ENCODE results near the gene SYNE2. TPM values are rescaled to one million over a fixed set of nuclear protein-coding genes. Genes with fewer than 3 reads are reported as not detected.

The SYNE2 gene
- total RNA-seq, 1 experiment from 2014 or later, result 71.1 TPM

DNA sequence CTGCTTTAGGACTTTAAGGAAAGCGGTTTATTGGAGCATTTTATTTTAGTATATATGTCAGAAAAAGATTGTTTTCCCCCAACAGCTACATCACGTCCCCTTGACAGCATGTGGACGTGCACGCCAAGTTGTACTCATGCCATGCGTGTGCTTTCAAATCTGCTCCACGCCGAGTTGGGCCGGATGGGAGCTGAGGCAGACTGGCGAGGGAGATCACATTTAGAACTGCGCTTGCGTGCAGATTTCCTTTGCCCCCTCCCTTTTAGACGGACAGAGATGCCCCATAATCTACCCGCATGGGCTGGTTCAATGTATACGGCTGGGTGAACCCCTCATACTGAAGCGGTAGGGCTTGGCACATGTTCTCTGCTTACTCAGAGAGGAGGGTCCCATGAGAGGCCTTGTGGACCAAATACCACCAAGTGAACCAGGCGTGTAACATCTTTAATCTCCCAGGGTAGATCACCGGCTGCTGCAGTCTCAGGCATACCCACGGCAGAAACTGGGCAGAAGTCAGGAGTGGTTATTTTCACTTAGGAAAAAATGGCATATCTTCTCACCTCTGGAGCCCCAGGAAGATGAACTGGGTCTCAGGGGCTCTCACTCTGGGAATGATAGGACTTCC lies 349.2 kb downstream of the SYNE2 start:
- no peak overlapping the region for H3K27ac Mint-ChIP-seq
- no peak for TF ChIP-seq TEAD1 (CRISPR knock-in tag; IDR thresholded peaks at IDR 0.05)
- TF ChIP-seq, protein P1, sequence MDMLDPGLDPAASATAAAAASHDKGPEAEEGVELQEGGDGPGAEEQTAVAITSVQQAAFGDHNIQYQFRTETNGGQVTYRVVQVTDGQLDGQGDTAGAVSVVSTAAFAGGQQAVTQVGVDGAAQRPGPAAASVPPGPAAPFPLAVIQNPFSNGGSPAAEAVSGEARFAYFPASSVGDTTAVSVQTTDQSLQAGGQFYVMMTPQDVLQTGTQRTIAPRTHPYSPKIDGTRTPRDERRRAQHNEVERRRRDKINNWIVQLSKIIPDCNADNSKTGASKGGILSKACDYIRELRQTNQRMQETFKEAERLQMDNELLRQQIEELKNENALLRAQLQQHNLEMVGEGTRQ (CRISPR knock-in tag; IDR thresholded peaks at IDR 0.05), result no peak
- TF ChIP-seq MYBL2 (CRISPR knock-in tag; IDR thresholded peaks at IDR 0.05), result no peak
- TF ChIP-seq, protein P2, sequence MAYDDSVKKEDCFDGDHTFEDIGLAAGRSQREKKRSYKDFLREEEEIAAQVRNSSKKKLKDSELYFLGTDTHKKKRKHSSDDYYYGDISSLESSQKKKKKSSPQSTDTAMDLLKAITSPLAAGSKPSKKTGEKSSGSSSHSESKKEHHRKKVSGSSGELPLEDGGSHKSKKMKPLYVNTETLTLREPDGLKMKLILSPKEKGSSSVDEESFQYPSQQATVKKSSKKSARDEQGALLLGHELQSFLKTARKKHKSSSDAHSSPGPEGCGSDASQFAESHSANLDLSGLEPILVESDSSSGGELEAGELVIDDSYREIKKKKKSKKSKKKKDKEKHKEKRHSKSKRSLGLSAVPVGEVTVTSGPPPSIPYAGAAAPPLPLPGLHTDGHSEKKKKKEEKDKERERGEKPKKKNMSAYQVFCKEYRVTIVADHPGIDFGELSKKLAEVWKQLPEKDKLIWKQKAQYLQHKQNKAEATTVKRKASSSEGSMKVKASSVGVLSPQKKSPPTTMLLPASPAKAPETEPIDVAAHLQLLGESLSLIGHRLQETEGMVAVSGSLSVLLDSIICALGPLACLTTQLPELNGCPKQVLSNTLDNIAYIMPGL (CRISPR knock-in tag; IDR thresholded peaks at IDR 0.05), result no peak
- no peak for TF ChIP-seq PRRX2 (CRISPR knock-in tag; IDR thresholded peaks at IDR 0.05)
- TF ChIP-seq, protein P3, sequence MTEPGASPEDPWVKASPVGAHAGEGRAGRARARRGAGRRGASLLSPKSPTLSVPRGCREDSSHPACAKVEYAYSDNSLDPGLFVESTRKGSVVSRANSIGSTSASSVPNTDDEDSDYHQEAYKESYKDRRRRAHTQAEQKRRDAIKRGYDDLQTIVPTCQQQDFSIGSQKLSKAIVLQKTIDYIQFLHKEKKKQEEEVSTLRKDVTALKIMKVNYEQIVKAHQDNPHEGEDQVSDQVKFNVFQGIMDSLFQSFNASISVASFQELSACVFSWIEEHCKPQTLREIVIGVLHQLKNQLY (CRISPR knock-in tag; IDR thresholded peaks at IDR 0.05), result no peak

DNA sequence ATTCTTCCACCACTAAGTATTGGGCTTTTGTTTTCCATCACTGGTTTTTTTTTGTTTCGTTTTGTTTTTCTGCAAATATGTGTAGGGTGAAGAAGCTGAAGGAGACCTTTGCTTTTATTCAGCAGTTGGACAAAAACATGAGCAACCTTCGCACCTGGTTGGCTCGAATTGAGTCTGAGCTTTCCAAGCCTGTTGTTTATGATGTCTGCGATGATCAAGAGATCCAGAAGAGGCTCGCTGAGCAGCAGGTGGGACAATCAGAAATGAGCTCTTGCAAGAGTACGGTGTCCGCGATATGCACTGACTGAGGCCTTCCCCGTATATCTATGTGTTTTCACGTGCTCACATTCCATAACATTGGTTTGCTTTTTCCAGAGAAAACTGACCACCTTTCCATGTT lies 349.9 kb downstream of the SYNE2 start:
- no peak for ATAC-seq
- H3K36me3 Mint-ChIP-seq, result peaks cover 7% of the 10 kb centered on the region
- H3K27ac Mint-ChIP-seq, result peak overlapping the region; percentile 46; the same call in 1 of the 2 replicates
- DNase-seq (ENCODE audit: low spot score), result no peak
- H3K4me1 Mint-ChIP-seq, result peaks cover 42% of the 10 kb centered on the region
- no peak overlapping the region for H3K4me3 Mint-ChIP-seq
- ChIA-PET POLR2A (no interaction called here), CTCF (interaction anchor here (0.6 to 1.3 kb wide), 3 partner anchors 65 to 739 kb away, joined by 3 read pairs; no protein-coding TSS in a partner anchor)
- no peaks in the 10 kb centered on the region for H3K9me3 Mint-ChIP-seq
- no peaks in the 10 kb centered on the region for H3K27me3 Mint-ChIP-seq (ENCODE audit: low read depth)
- TF ChIP-seq, protein P4, sequence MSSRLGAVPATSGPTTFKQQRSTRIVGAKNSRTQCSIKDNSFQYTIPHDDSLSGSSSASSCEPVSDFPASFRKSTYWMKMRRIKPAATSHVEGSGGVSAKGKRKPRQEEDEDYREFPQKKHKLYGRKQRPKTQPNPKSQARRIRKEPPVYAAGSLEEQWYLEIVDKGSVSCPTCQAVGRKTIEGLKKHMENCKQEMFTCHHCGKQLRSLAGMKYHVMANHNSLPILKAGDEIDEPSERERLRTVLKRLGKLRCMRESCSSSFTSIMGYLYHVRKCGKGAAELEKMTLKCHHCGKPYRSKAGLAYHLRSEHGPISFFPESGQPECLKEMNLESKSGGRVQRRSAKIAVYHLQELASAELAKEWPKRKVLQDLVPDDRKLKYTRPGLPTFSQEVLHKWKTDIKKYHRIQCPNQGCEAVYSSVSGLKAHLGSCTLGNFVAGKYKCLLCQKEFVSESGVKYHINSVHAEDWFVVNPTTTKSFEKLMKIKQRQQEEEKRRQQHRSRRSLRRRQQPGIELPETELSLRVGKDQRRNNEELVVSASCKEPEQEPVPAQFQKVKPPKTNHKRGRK (CRISPR knock-in tag; IDR thresholded peaks at IDR 0.05; ENCODE audit: borderline replicate concordance), result no peak
- TF ChIP-seq, protein P5, sequence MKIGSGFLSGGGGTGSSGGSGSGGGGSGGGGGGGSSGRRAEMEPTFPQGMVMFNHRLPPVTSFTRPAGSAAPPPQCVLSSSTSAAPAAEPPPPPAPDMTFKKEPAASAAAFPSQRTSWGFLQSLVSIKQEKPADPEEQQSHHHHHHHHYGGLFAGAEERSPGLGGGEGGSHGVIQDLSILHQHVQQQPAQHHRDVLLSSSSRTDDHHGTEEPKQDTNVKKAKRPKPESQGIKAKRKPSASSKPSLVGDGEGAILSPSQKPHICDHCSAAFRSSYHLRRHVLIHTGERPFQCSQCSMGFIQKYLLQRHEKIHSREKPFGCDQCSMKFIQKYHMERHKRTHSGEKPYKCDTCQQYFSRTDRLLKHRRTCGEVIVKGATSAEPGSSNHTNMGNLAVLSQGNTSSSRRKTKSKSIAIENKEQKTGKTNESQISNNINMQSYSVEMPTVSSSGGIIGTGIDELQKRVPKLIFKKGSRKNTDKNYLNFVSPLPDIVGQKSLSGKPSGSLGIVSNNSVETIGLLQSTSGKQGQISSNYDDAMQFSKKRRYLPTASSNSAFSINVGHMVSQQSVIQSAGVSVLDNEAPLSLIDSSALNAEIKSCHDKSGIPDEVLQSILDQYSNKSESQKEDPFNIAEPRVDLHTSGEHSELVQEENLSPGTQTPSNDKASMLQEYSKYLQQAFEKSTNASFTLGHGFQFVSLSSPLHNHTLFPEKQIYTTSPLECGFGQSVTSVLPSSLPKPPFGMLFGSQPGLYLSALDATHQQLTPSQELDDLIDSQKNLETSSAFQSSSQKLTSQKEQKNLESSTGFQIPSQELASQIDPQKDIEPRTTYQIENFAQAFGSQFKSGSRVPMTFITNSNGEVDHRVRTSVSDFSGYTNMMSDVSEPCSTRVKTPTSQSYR (CRISPR knock-in tag; IDR thresholded peaks at IDR 0.05), result no peak
- TF ChIP-seq, protein P6, sequence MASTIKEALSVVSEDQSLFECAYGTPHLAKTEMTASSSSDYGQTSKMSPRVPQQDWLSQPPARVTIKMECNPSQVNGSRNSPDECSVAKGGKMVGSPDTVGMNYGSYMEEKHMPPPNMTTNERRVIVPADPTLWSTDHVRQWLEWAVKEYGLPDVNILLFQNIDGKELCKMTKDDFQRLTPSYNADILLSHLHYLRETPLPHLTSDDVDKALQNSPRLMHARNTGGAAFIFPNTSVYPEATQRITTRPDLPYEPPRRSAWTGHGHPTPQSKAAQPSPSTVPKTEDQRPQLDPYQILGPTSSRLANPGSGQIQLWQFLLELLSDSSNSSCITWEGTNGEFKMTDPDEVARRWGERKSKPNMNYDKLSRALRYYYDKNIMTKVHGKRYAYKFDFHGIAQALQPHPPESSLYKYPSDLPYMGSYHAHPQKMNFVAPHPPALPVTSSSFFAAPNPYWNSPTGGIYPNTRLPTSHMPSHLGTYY (CRISPR knock-in tag; IDR thresholded peaks at IDR 0.05), result no peak
- TF ChIP-seq ATF1 (CRISPR knock-in tag; IDR thresholded peaks at IDR 0.05), result no peak
- TF ChIP-seq, protein P7, sequence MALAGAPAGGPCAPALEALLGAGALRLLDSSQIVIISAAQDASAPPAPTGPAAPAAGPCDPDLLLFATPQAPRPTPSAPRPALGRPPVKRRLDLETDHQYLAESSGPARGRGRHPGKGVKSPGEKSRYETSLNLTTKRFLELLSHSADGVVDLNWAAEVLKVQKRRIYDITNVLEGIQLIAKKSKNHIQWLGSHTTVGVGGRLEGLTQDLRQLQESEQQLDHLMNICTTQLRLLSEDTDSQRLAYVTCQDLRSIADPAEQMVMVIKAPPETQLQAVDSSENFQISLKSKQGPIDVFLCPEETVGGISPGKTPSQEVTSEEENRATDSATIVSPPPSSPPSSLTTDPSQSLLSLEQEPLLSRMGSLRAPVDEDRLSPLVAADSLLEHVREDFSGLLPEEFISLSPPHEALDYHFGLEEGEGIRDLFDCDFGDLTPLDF (CRISPR knock-in tag; IDR thresholded peaks at IDR 0.05), result no peak
- no peak for TF ChIP-seq SMAD3 (CRISPR knock-in tag; IDR thresholded peaks at IDR 0.05; ENCODE audit: borderline replicate concordance)
- TF ChIP-seq, protein P8, sequence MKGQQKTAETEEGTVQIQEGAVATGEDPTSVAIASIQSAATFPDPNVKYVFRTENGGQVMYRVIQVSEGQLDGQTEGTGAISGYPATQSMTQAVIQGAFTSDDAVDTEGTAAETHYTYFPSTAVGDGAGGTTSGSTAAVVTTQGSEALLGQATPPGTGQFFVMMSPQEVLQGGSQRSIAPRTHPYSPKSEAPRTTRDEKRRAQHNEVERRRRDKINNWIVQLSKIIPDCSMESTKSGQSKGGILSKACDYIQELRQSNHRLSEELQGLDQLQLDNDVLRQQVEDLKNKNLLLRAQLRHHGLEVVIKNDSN (CRISPR knock-in tag; IDR thresholded peaks at IDR 0.05), result no peak
- no peak for TF ChIP-seq ETV6 (CRISPR knock-in tag; IDR thresholded peaks at IDR 0.05)
- no peak for TF ChIP-seq NFYB (CRISPR knock-in tag; conservative IDR thresholded peaks at IDR 0.05; ENCODE audit: low read depth)
- no peak for TF ChIP-seq CREB1 (CRISPR knock-in tag; IDR thresholded peaks at IDR 0.05)
- no peak for TF ChIP-seq HMGA2 (CRISPR knock-in tag; IDR thresholded peaks at IDR 0.05)
- TF ChIP-seq, protein P9, sequence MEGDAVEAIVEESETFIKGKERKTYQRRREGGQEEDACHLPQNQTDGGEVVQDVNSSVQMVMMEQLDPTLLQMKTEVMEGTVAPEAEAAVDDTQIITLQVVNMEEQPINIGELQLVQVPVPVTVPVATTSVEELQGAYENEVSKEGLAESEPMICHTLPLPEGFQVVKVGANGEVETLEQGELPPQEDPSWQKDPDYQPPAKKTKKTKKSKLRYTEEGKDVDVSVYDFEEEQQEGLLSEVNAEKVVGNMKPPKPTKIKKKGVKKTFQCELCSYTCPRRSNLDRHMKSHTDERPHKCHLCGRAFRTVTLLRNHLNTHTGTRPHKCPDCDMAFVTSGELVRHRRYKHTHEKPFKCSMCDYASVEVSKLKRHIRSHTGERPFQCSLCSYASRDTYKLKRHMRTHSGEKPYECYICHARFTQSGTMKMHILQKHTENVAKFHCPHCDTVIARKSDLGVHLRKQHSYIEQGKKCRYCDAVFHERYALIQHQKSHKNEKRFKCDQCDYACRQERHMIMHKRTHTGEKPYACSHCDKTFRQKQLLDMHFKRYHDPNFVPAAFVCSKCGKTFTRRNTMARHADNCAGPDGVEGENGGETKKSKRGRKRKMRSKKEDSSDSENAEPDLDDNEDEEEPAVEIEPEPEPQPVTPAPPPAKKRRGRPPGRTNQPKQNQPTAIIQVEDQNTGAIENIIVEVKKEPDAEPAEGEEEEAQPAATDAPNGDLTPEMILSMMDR (IDR thresholded peaks at IDR 0.05), result no peak
- TF ChIP-seq NFATC4 (CRISPR knock-in tag; IDR thresholded peaks at IDR 0.05), result no peak
- TF ChIP-seq SMAD4 (CRISPR knock-in tag; IDR thresholded peaks at IDR 0.05), result no peak
- TF ChIP-seq ZNF232 (CRISPR knock-in tag; IDR thresholded peaks at IDR 0.05), result no peak
- TF ChIP-seq, protein P10, sequence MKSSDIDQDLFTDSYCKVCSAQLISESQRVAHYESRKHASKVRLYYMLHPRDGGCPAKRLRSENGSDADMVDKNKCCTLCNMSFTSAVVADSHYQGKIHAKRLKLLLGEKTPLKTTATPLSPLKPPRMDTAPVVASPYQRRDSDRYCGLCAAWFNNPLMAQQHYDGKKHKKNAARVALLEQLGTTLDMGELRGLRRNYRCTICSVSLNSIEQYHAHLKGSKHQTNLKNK (CRISPR knock-in tag; IDR thresholded peaks at IDR 0.05), result no peak

More for the DNA sequence above, 349.2 kb downstream of the SYNE2 start:
- DNase-seq (ENCODE audit: low spot score) (no peak), ATAC-seq (no peak)
- peaks cover 49% of the 10 kb centered on the region for H3K4me1 Mint-ChIP-seq
- no peak overlapping the region for H3K4me3 Mint-ChIP-seq
- ChIA-PET CTCF (interaction anchor here (0.6 to 1.3 kb wide), 3 partner anchors 64 to 738 kb away, joined by 3 read pairs; no protein-coding TSS in a partner anchor), POLR2A (no interaction called here)
- H3K36me3 Mint-ChIP-seq, result peaks cover 7% of the 10 kb centered on the region; the same call in 1 of the 2 replicates
- H3K9me3 Mint-ChIP-seq, result no peaks in the 10 kb centered on the region
- no peaks in the 10 kb centered on the region for H3K27me3 Mint-ChIP-seq (ENCODE audit: low read depth)
